Panc1 (cell line): ENCODE data around the gene IMMT.

Source experiments
- POLR2AphosphoS5 ChIP-seq: IDR thresholded peaks from 2 replicates; pipeline ENCODE4 v1.6.1; 2012; ENCODE audit warnings: mild to moderate bottlenecking, low read depth, low read length, moderate library complexity
- SIN3A ChIP-seq: IDR thresholded peaks from 2 replicates; pipeline ENCODE4 v1.6.1; 2012; ENCODE audit warnings: low read depth, mild to moderate bottlenecking, low read length, moderate library complexity, borderline replicate concordance; ENCODE audit not compliant: insufficient read depth
- TCF7L2 ChIP-seq: IDR thresholded peaks from 2 replicates; pipeline ENCODE4 v1.6.1; 2011; ENCODE audit warnings: mild to moderate bottlenecking, low read depth, low read length, inconsistent platforms
- TF ChIP-seq, protein P1 (sequence below): fragments of 450-650 bp; IDR thresholded peaks from 2 replicates; pipeline ENCODE4 v1.5.1; 2017; ENCODE audit warnings: mild to moderate bottlenecking
- TF ChIP-seq, protein P2 (sequence below), 2 experiments: IDR thresholded peaks; 2 replicates each; pipeline ENCODE4 v1.6.1; 2011 to 2012; ENCODE audit warnings: low read depth in 2 of 2, control low read depth in 1 of 2, low read length in 1 of 2, mild to moderate bottlenecking in 1 of 2, moderate library complexity in 1 of 2; ENCODE audit not compliant: insufficient read depth in 1 of 2

DNA sequence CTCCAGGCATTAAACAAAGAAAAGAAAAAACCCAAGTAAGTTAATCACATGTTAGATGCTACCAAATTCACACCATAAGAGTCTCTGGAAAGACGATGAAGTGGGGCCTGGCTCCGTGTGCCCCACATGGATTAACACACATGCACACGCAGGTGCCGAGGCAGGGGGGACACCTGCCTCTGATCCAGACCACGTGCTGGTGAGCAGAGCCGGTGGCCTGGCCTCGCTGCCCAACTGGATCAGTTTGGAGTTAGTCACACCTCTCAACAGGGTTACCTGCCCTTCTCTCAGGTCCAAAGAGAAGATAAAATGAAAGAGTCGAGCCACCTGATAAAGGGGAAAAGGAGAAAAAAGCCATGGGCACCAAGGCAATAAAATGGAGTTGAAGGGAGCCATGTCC, 44.5 kb upstream of the IMMT start:
- TF ChIP-seq, protein P1, sequence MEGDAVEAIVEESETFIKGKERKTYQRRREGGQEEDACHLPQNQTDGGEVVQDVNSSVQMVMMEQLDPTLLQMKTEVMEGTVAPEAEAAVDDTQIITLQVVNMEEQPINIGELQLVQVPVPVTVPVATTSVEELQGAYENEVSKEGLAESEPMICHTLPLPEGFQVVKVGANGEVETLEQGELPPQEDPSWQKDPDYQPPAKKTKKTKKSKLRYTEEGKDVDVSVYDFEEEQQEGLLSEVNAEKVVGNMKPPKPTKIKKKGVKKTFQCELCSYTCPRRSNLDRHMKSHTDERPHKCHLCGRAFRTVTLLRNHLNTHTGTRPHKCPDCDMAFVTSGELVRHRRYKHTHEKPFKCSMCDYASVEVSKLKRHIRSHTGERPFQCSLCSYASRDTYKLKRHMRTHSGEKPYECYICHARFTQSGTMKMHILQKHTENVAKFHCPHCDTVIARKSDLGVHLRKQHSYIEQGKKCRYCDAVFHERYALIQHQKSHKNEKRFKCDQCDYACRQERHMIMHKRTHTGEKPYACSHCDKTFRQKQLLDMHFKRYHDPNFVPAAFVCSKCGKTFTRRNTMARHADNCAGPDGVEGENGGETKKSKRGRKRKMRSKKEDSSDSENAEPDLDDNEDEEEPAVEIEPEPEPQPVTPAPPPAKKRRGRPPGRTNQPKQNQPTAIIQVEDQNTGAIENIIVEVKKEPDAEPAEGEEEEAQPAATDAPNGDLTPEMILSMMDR = no peak
- TF ChIP-seq POLR2AphosphoS5 (no peak), TCF7L2 (no peak), SIN3A (no peak)
- TF ChIP-seq, protein P2, sequence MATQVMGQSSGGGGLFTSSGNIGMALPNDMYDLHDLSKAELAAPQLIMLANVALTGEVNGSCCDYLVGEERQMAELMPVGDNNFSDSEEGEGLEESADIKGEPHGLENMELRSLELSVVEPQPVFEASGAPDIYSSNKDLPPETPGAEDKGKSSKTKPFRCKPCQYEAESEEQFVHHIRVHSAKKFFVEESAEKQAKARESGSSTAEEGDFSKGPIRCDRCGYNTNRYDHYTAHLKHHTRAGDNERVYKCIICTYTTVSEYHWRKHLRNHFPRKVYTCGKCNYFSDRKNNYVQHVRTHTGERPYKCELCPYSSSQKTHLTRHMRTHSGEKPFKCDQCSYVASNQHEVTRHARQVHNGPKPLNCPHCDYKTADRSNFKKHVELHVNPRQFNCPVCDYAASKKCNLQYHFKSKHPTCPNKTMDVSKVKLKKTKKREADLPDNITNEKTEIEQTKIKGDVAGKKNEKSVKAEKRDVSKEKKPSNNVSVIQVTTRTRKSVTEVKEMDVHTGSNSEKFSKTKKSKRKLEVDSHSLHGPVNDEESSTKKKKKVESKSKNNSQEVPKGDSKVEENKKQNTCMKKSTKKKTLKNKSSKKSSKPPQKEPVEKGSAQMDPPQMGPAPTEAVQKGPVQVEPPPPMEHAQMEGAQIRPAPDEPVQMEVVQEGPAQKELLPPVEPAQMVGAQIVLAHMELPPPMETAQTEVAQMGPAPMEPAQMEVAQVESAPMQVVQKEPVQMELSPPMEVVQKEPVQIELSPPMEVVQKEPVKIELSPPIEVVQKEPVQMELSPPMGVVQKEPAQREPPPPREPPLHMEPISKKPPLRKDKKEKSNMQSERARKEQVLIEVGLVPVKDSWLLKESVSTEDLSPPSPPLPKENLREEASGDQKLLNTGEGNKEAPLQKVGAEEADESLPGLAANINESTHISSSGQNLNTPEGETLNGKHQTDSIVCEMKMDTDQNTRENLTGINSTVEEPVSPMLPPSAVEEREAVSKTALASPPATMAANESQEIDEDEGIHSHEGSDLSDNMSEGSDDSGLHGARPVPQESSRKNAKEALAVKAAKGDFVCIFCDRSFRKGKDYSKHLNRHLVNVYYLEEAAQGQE (IDR thresholded peaks at IDR 0.05; ENCODE audit: insufficient read depth in 1 of 2, low read depth in 2 of 2, low read length in 1 of 2) = no peak
